Measurements from ENCODE around the gene ANKRD12.

DNA sequence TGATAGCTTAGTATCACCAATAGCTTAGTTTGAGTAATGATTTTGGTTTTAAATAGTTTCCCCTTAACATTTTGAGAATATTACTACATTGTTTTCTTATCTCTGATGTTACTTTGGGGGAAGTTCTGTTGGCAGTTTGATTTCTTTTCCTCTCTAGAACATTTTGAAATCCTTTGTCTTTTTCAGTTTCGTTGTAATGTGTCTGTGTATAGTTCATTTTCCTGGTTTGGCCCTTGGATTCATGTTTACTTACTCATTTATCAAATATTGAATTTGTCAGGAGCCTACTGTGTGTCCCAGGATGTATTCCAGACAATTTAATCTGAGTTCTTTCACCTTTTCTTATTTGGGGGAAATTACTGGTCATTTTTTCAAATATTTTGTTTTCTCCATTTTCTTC, 16.7 kb downstream of the ANKRD12 start:
- TF ChIP-seq, protein P1, sequence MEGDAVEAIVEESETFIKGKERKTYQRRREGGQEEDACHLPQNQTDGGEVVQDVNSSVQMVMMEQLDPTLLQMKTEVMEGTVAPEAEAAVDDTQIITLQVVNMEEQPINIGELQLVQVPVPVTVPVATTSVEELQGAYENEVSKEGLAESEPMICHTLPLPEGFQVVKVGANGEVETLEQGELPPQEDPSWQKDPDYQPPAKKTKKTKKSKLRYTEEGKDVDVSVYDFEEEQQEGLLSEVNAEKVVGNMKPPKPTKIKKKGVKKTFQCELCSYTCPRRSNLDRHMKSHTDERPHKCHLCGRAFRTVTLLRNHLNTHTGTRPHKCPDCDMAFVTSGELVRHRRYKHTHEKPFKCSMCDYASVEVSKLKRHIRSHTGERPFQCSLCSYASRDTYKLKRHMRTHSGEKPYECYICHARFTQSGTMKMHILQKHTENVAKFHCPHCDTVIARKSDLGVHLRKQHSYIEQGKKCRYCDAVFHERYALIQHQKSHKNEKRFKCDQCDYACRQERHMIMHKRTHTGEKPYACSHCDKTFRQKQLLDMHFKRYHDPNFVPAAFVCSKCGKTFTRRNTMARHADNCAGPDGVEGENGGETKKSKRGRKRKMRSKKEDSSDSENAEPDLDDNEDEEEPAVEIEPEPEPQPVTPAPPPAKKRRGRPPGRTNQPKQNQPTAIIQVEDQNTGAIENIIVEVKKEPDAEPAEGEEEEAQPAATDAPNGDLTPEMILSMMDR (IDR thresholded peaks at IDR 0.05) = no peak
- TF ChIP-seq POLR2A (IDR thresholded peaks at IDR 0.05) = no peak

Data from heart left ventricle (tissue), 13 donors.